DOHH2 (cell line): ENCODE data around the gene RNLS.

Source experiments
- EZH2phosphoT487 ChIP-seq: fragments of 200-600 bp; sonication (generic); IDR thresholded peaks from 2 replicates; pipeline ENCODE4 v1.6.1; 2017; ENCODE audit warnings: borderline replicate concordance, mild to moderate bottlenecking, antibody characterized with exemption, low read length, moderate library complexity, mixed read lengths
- TF ChIP-seq, protein P1 (sequence below): fragments of 200-600 bp; sonication (generic); IDR thresholded peaks from one replicate; pipeline ENCODE4 v1.5.1; 2014; ENCODE audit warnings: antibody characterized with exemption, mild to moderate bottlenecking, low read depth, low read length; ENCODE audit not compliant: poor library complexity, severe bottlenecking

DNA sequence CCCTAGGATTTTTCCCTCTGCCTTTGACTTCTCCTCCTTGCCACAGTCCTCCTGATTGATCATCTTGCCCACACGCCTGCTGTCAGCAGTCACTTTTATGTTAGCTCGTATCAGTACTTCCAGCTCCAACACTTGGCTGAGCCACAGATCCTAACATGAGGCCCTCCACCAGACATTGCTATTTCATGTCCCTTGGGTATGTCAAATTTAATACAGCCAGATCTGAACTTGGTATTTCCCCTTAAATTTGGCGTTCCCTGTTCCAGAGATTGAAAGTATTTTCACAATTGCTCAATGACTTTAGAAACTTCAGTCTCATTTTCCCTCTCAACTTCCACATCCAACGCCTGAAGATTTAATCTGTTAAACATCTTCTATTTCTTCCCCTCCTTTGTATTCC is 140.4 kb downstream of the RNLS start:
- no peak for TF ChIP-seq EZH2phosphoT487
- TF ChIP-seq, protein P1, sequence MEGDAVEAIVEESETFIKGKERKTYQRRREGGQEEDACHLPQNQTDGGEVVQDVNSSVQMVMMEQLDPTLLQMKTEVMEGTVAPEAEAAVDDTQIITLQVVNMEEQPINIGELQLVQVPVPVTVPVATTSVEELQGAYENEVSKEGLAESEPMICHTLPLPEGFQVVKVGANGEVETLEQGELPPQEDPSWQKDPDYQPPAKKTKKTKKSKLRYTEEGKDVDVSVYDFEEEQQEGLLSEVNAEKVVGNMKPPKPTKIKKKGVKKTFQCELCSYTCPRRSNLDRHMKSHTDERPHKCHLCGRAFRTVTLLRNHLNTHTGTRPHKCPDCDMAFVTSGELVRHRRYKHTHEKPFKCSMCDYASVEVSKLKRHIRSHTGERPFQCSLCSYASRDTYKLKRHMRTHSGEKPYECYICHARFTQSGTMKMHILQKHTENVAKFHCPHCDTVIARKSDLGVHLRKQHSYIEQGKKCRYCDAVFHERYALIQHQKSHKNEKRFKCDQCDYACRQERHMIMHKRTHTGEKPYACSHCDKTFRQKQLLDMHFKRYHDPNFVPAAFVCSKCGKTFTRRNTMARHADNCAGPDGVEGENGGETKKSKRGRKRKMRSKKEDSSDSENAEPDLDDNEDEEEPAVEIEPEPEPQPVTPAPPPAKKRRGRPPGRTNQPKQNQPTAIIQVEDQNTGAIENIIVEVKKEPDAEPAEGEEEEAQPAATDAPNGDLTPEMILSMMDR, result no peak
